Common myeloid progenitor, CD34-positive (primary cell): ENCODE data around the gene TNFAIP1.

Experiments used
- CTCF ChIA-PET: fragments of 350-600 bp; sonication (Branson Sonifier 250); formaldehyde crosslinking; loops from one replicate; lab custom pipeline; 2021; ENCODE audit warnings: antibody characterized with exemption; lab: Charles Lee
- POLR2A ChIA-PET: fragments of 350-600 bp; sonication (Branson Sonifier 250); formaldehyde crosslinking; loops from one replicate; lab custom pipeline; 2021; ENCODE audit warnings: antibody characterized with exemption; lab: Charles Lee
- DNase-seq, 3 donors: peaks; one replicate each; pipeline versions ENCODE4 v3.0.0 to v3.0.0-alpha.2; 2013
- H3K27ac ChIP-seq, 2 experiments: 1 replicate in 1 of 2; 2 replicates in 1 of 2; pipeline ENCODE4 v1.7.0; 2013; ENCODE audit warnings: inconsistent platforms in 2 of 2, low read length in 2 of 2, mild to moderate bottlenecking in 2 of 2, low read depth in 1 of 2, moderate library complexity in 1 of 2; ENCODE audit not compliant: severe bottlenecking in 2 of 2, insufficient read depth in 1 of 2, poor library complexity in 1 of 2
- H3K27me3 ChIP-seq, 5 experiments: replicated peaks in 2 of 5; 1 replicate in 3 of 5; 2 replicates in 2 of 5; pipeline versions ENCODE4 v1.6.1 to v1.7.0; 2013; ENCODE audit warnings: low read length in 4 of 5, mild to moderate bottlenecking in 2 of 5, moderate library complexity in 2 of 5, inconsistent platforms in 1 of 5; ENCODE audit not compliant: insufficient read depth in 5 of 5, control insufficient read depth in 4 of 5
- H3K36me3 ChIP-seq, 4 experiments: 1 replicate in 2 of 4; 2 replicates in 2 of 4; pipeline versions ENCODE4 v1.6.1 to v1.7.0; 2013; ENCODE audit warnings: low read length in 3 of 4, control low read depth in 1 of 4, mild to moderate bottlenecking in 1 of 4; ENCODE audit not compliant: control insufficient read depth in 4 of 4, insufficient read depth in 4 of 4
- H3K4me1 ChIP-seq, 4 experiments: 1 replicate in 3 of 4; 2 replicates in 1 of 4; pipeline versions ENCODE4 v1.6.1 to v1.7.1; 2013; ENCODE audit warnings: low read length in 3 of 4, mild to moderate bottlenecking in 3 of 4, control low read depth in 1 of 4, inconsistent platforms in 1 of 4, moderate library complexity in 1 of 4; ENCODE audit not compliant: control insufficient read depth in 4 of 4, insufficient read depth in 4 of 4; ENCODE audit errors: control extremely low read depth in 1 of 4
- H3K4me3 ChIP-seq, 7 experiments: 1 replicate in 4 of 7; 2 replicates in 3 of 7; pipeline versions ENCODE4 v1.5.1 to v1.7.0; 2013; ENCODE audit warnings: mild to moderate bottlenecking in 7 of 7, low read length in 6 of 7, moderate library complexity in 6 of 7, inconsistent platforms in 2 of 7, low read depth in 2 of 7, control low read depth in 1 of 7; ENCODE audit not compliant: insufficient read depth in 4 of 7, control insufficient read depth in 1 of 7; ENCODE audit errors: extremely low read depth in 1 of 7
- H3K9me3 ChIP-seq, 5 experiments: 1 replicate in 4 of 5; 2 replicates in 1 of 5; pipeline versions ENCODE4 v1.6.1 to v1.7.1; 2013; ENCODE audit warnings: low read length in 4 of 5, mild to moderate bottlenecking in 2 of 5, inconsistent platforms in 1 of 5, low read depth in 1 of 5, moderate library complexity in 1 of 5; ENCODE audit not compliant: control insufficient read depth in 4 of 5, insufficient read depth in 2 of 5; ENCODE audit errors: control extremely low read depth in 1 of 5
- WGBS: methylation state at CpG from one replicate; pipeline ENCODE4 v1.1.5; 2013; ENCODE audit not compliant: insufficient coverage; 5-methylcytosine and 5-hydroxymethylcytosine counted together

Gene TNFAIP1

GRCh38 chr17:28370744-28371103 is 35.2 kb downstream of the TNFAIP1 start:
- ChIA-PET POLR2A (no interaction called here), CTCF (interaction anchor here (0.9 to 5.1 kb wide), 5 partner anchors 8 to 43 kb away, joined by 3 to 27 read pairs (median 3); partner anchors contain the start of gene POLDIP2)
- H3K4me1 ChIP-seq: peaks cover 0 to 22% (median 12%) of the 10 kb centered on the region in 4 experiments
- peaks cover 0 to 14% (median 0%) of the 10 kb centered on the region in 5 experiments for H3K27me3 ChIP-seq
- no peaks in the 10 kb centered on the region for H3K36me3 ChIP-seq
- no peak overlapping the region for H3K27ac ChIP-seq
- DNase-seq: no peak
- 100% methylated on average over 1 of the region's 1 CpG for WGBS
- H3K9me3 ChIP-seq: no peaks in the 10 kb centered on the region
- H3K4me3 ChIP-seq: peak overlapping the region in 3 of 7 experiments; percentile 76 to 83 (median 79)

- peak; percentile 82 to 93 (median 91) for DNase-seq
- Histone ChIP-seq H3K9me3 (no peaks in the 10 kb centered on the region), H3K4me1 (peaks cover 0 to 22% (median 12%) of the 10 kb centered on the region in 4 experiments), H3K36me3 (no peaks in the 10 kb centered on the region), H3K4me3 (peak within 1 kb of the TSS; percentile 25 to 83 (median 61)), H3K27me3 (peaks cover 0 to 14% (median 0%) of the 10 kb centered on the region in 5 experiments), H3K27ac (no peak within 1 kb of the TSS)
- under 1% methylated on average over 63 of the region's 80 CpGs for WGBS
- ChIA-PET POLR2A (interaction anchor here (1.0 kb wide), 1 partner anchor 14 kb away, joined by 3 read pairs; the partner anchor contains the start of gene POLDIP2), CTCF (interaction anchor here (1.4 kb wide), 1 partner anchor 16 kb away, joined by 3 read pairs; no protein-coding TSS in a partner anchor)
These were observed 36.0 kb downstream of the TNFAIP1 start, which contains the start of gene SARM1 for GRCh38 chr17:28371245-28372202. Gene SARM1 (plus strand): TSS chr17:28371694. CDS start chr17:28372033, 339 bp downstream.

GRCh38 chr17:28372203-28372944 is 36.8 kb downstream of the TNFAIP1 start:
- Histone ChIP-seq H3K27ac (no peak overlapping the region), H3K4me3 (peak overlapping the region; percentile 25 to 83 (median 61)), H3K4me1 (peaks cover 0 to 22% (median 12%) of the 10 kb centered on the region in 4 experiments), H3K27me3 (peaks cover 0 to 14% (median 0%) of the 10 kb centered on the region in 5 experiments), H3K36me3 (no peaks in the 10 kb centered on the region), H3K9me3 (no peaks in the 10 kb centered on the region)
- CTCF ChIA-PET: no interaction called here
- WGBS: 2% methylated on average over 45 of the region's 53 CpGs
- peak in 2 of 3 donors; percentile 27 to 46 for DNase-seq
- POLR2A ChIA-PET: interaction anchor here (1.0 kb wide), 1 partner anchor 15 kb away, joined by 3 read pairs; the partner anchor contains the start of gene POLDIP2

GRCh38 chr17:28372945-28373274 is 37.3 kb downstream of the TNFAIP1 start:
- H3K4me3 ChIP-seq: peak overlapping the region in 1 of 7 experiments; percentile 83
- CTCF ChIA-PET: no interaction called here
- POLR2A ChIA-PET: no interaction called here

GRCh38 chr17:28379814-28380801 is 44.5 kb downstream of the TNFAIP1 start:
- WGBS: 40% methylated on average over 6 of the region's 10 CpGs
- H3K36me3 ChIP-seq: peaks cover 0 to 2% (median 0%) of the 10 kb centered on the region in 4 experiments
- peak; percentile 37 to 82 (median 71) for DNase-seq
- peaks cover 0 to 30% (median 17%) of the 10 kb centered on the region in 4 experiments for H3K4me1 ChIP-seq
- peaks cover 0 to 31% (median 0%) of the 10 kb centered on the region in 5 experiments for H3K27me3 ChIP-seq
- H3K4me3 ChIP-seq: no peak overlapping the region
- ChIA-PET CTCF (interaction anchor here (1.2 kb wide), 1 partner anchor 22 kb away, joined by 3 read pairs; a partner anchor contains a TSS), POLR2A (no interaction called here)
- H3K27ac ChIP-seq: no peak overlapping the region
- no peaks in the 10 kb centered on the region for H3K9me3 ChIP-seq

More at GRCh38 chr17:28372945-28373274, 37.3 kb downstream of the TNFAIP1 start:
- WGBS: 89% methylated on average over 4 of the region's 6 CpGs
- H3K27me3 ChIP-seq: peaks cover 0 to 14% (median 0%) of the 10 kb centered on the region in 5 experiments
- H3K4me1 ChIP-seq: peaks cover 0 to 22% (median 12%) of the 10 kb centered on the region in 4 experiments
- DNase-seq: no peak
- H3K36me3 ChIP-seq: peaks cover 0 to 2% (median 0%) of the 10 kb centered on the region in 4 experiments
- H3K9me3 ChIP-seq: no peaks in the 10 kb centered on the region
- H3K27ac ChIP-seq: no peak overlapping the region
